Measurements from ENCODE around the gene TMCO6. TPM values are rescaled to one million over a fixed set of nuclear protein-coding genes. Genes with fewer than 3 reads are reported as not detected.
"Not testable (repeated sequence)": the region's sequence is repeated elsewhere in the genome, so short reads cannot be mapped to it uniquely, and the experiment has no call there.

The TMCO6 gene
- polyA plus RNA-seq (ENCODE audit: insufficient read depth in 1 of 5, insufficient read length in 5 of 5, low replicate concordance in 1 of 5): 10 to 100 TPM; 18.0 to 22.1 (median 20.0) TPM
- long read RNA-seq, donor 1, partial matches to known transcripts: 12 of 13 reads
- long read RNA-seq, donor 1, other reads (novel, unspliced or antisense): 0 of 13 reads
- long read RNA-seq, donor 2, partial matches to known transcripts: 22 of 229 reads
- long read RNA-seq, donor 2, other reads (novel, unspliced or antisense): 203 of 229 reads
- long read RNA-seq, donor 3, partial matches to known transcripts: 11 of 13 reads
- long read RNA-seq, donor 3, other reads (novel, unspliced or antisense): 0 of 13 reads
- long read RNA-seq, donor 4, partial matches to known transcripts: 306 of 314 reads
- long read RNA-seq, donor 4, other reads (novel, unspliced or antisense): 5 of 314 reads
- long read RNA-seq, donor 5, transcript TMCO6-203 (12 exons, 1,887 nt): major isoform, 5 of 633 reads
- long read RNA-seq, donor 5, partial matches to known transcripts: 597 of 633 reads
- long read RNA-seq, donor 5, other reads (novel, unspliced or antisense): 30 of 633 reads
- long read RNA-seq, donor 6, partial matches to known transcripts: 391 of 406 reads
- long read RNA-seq, donor 6, other reads (novel, unspliced or antisense): 9 of 406 reads
- long read RNA-seq, donor 7, partial matches to known transcripts: 13 of 16 reads
- long read RNA-seq, donor 7, other reads (novel, unspliced or antisense): 0 of 16 reads
- long read RNA-seq, donor 8, partial matches to known transcripts: 0 of 2 reads
- long read RNA-seq, donor 8, other reads (novel, unspliced or antisense): 0 of 2 reads

DNA sequence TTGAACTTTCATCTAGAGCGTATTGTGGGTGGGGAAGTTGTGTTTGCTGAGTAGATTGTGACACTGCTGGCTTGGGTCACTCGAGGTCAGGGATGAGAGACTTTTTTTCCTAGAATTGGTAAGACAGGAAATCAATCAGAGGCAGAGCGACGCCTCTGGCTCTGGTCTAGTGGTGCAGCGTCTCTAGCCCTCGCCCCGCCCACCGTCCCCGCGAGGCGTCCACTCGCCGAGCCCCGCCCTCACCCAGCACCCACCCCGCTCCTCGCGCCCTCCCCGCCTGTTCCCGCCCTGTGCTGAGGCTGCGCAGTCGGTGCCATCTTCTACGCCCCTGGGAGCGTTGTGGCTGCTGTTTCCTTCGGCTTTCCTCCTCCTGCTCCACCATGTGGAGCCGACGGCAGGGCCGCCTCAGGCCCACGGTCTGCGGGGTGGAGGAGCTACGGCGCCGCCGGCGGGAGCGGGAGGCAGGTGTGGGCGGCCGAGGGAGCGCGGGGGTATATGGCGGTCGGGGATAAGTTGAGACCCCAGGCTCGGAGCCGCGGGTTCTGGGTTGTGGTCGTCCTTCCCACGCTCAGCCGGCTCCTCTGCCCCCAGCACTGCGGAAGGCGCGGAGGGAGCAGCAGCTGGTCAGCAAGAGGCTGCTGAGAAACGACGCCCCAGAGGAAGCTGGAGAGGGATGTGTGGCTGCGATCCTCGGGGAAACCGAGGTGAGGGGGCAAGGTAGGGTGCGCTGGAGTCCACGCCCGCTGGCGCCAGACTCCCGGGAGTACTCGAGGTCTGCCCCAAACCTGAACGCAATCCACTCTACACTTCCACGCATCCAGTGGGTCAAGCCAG, at the start of gene TMCO6:
Gene TMCO6, plus strand, starts transcription at position 304 of the 834 bp plus-strand sequence. Its CDS starts 77 bp downstream, at position 381.
- DNase-seq: peak; percentile 93 to 94

DNA sequence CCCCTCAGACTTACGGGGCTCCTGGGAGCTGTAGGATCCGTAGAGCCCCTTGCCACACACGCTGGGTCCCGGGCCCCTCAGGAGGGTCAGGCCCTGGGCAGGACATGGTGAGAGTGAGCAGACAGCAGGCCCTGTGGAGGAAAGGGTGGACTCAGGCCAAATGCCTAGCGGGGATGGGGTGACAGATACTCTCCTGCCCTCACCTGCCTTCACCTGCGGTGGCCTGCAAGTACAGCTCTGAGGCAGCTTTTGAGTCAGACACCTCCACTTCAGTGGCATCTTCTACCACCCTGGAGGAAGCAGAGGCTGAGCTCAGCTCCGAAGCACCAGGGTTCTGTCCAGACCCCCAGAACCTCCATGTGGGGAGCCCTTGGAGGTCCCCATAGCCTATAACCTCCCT, 48.4 kb upstream of the TMCO6 start:
- DNase-seq: no peak

DNA sequence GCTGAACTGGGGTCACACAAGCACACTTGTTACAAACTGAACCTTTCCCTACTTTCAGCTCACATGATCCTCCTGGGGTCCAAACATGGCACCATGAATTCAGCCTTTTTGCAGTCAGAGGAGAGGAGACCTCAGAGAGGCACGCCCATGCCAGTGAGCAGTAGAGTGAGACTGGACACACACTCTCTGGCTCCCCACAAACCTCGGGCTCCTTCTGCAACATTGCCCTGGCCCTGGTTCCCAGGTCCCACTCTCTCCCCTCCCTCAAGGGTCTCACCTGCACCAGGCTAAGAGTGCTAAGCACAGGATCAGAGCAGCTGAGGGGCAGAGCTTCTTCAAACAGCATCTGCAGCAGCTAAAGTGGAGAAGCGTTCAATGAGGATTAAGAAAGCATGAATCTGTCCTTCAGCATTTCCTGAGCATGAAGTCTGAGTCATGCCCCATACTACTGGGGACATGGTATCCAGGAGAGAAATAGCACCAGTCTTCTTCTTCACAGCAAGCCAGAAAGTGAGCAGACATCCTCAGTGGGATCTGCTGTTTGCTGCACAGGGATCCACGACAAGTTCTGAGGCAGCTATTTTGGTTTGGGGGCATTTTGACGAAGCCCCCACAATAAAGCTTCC, 47.4 kb upstream of the TMCO6 start:
- no peak for DNase-seq

DNA sequence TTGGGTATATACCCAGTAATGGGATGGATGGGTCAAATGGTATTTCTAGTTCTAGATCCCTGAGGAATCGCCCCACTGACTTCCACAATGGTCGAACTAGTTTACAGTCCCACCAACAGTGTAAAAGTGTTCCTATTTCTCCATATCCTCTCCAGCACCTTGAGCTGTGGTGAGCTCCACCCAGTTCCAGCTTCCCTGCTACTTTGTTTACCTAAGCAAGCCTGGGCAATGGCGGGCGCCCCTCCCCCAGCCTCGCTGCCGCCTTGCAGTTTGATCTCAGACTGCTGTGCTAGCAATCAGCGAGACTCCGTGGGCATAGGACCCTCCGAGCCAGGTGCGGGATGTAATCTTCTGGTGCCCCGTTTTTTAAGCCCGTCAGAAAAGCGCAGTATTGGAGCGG, 46.2 kb upstream of the TMCO6 start:
- DNase-seq: not testable (repeated sequence)

DNA sequence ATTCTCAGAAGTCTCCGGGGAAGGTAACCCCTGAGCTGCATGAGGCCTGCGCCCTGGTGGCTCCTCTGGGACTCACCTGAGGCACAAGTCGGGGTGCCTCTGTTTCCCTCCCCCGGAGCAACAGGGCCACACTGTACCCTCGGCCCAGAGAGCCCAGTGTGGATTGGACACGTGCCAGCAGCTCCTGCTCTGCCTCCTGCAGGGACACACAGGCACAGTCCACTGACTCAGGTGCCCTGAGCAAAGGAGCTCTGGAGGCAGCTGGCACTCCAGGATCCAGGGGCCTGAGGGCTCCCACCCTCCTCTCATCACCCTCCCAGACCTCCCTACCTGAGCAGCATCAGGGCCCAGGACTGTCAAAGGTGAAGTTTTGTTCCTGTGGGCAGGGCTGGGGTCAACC, 45.1 kb upstream of the TMCO6 start:
- no peak for DNase-seq

DNA sequence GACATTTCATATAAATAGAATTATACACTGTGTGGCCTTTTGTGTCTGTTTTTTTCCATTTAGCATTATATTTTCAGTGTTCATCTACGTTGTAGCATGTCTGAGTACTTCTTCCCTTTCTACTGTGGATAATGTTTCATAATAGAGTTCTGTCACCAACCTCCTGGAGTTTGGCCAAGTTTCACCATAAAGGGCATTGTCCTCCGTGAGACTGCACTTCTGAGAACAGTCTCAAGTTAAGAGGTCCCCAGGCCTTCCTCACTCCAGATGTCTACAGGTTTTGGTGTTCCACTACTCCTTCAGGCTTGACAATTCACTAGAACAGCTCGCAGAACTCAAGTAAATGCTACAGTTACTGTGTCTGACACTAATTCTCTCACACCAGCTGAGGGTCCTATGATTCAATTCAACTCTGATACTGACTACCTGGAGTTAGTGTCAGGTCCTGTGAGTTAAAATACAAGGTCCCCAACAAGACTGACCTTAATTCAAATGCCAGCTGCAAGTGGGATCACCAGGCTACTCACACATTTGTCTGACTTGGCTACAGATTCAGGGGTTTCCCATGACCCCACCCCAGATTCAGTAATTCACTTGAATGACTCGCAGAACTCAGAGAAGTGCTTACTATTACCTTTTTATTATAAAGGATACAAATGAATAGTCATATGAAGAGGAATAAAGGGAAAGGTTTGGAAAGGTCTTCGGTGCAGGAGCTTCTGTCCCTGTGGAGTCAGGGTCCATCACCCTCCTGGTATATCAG, 43.5 kb upstream of the TMCO6 start:
- DNase-seq: no peak

DNA sequence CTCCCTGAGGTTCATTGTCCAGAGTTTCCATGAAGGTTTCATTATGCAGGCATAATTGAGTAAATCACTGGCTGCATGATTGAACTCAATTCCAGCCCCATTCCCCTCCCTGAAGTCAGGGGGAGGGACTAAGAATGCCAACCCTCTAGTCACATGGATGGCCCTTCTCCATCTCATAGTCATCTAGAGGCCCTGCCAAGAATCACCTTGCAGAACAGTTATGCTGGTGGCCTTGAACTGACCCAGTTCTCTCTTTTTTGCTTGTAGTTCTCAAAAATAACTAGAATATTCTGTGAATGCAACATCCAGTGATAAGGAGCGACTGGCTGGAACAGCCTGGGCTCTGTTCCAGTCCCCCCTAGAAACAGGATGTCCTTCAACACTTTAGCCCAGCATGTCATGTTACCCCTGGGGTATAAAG, 42.9 kb upstream of the TMCO6 start:
- no peak for DNase-seq

DNA sequence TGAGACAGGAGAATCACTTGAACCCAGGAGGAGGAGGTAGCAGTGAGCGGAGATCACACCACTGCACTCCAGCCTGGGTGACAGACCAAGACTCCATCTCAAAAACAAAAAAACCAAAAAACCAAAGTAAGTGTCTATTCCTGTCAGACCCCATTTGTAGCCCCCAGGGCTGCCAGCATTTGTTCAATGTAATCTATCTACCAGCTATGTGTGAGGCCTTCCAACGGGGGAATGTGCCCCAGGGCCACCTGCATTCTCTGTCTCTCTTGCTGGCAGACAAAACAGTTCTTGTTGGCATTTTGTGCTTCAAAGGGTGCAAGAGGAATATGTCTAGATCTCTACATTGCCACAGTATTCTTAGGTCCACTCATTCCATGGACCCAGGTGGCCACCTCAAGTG, 40.4 kb upstream of the TMCO6 start:
- no peak for DNase-seq

DNA sequence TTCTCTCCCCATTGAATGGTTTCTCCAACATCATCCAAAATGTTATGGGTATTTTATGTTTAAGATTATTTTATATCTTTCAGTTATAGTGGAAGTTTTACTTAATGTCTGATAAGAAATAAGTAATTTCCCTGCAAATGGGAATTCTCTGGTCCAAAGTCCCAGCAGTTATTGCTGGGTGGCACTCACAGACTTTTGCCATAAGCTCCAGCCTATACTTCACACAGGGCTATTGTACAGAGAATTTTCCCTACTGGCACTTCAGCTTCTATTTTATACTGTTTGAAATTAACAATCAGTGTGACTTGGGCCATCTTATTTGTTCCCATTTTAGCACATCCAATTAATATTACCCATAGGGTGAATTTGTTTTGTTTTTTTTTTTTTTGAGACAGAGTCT, 39.2 kb upstream of the TMCO6 start:
- no peak for DNase-seq

DNA sequence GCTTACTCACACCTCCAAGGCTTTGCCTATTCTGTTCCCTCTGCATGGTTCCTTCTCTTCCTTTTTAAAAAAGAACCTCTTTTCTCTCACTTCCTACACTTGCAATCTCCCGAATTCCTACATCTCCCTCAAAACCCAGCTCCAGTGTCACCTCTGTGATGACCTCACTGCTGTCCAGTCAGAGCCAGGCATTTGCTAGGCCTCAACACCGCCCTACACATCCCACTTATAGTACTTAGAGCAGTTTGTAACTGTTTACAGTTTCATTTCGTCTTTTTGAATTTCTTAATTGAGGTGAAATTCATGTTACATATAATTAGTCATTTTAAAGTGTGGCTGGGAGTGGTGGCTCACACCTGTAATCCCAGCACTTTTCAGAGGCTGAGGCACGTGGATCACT, 37.1 kb upstream of the TMCO6 start:
- DNase-seq: no peak

DNA sequence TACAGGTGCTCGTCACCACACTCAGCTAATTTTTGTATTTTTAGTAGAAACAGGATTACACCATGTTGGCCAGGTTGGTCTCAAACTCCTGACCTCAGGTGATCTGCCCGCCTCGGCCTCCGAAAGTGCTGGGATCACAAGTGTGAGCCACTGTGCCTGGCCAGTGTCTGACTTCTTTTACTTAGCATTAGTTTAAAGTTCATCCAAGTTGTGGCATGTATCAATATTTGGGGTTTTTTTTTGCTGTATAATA, 35.9 kb upstream of the TMCO6 start:
- not testable (repeated sequence) for DNase-seq

DNA sequence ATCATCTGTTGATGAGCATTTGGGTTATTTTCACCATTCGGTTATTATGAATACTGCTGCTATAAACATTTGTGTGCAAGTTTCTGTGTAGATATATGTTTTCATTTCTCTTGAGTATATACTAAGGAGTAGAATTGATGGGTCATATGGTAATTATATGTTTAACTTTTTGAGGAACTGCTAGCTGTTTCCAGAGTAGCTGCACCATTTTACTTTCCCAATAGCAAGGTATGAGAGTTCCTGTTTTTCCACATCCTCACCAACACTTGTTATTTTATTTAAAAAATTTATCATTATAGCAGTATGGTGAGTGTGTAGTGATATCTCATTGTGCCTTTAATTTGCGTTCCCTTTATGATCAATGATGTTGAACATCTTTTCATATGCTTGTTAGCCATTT, 35.5 kb upstream of the TMCO6 start:
- DNase-seq: no peak

DNA sequence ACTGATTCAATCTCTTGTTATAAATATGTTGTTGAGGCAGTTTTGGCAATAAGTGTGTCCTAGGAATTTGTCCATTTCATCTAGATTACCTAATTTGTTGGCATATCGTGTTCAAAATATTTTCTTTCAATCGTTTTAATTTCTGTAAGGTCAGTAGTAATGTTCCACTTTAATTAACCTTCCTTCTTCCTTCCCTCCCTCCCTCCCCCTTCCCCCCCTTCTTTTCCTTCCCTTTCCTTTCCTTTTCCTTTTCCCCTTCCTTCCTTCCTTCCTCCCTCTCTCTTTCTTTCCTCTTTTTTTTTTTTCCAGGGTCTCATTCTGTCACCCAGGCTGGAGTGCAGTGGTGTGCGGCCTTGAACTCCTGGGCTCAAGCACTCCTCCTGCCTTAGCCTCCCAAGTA, 33.4 kb upstream of the TMCO6 start:
- DNase-seq: no peak

DNA sequence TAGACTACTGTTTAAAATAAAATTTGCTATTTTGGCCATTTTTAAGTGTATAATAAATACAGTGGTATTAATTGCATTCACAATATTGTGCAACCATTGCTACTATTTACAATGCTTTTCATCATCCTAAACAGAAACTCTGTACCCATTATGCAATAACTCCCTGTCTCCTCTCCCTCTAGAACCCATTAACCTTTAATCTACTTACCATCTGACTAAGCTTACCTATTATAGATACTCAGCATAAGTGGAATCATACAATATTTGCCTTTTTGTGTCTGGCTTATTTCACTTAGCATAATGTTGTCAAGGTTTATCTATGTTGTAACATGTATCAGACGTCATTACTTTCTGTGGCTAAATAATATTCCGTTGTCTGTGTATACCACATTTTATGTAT, 32.2 kb upstream of the TMCO6 start:
- no peak for DNase-seq

DNA sequence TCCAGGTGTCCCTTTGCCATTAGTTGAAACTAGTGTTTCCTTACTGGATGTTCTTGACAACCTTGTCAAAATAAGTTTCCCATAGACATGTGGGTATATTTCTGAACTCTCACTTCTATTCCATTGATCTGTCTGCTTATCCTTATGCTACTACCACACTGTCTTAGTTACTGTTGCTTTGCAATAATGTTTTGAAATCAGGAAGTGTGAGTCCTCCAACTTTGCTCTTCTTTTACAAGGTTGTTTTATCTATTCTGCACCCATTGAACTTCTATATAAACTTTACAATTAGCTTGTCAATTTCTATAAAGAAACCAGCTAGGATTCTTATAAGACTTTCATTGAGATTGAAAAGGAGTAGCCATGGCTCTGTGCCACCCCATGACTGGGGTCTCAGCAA, 30.5 kb upstream of the TMCO6 start:
- DNase-seq: no peak

DNA sequence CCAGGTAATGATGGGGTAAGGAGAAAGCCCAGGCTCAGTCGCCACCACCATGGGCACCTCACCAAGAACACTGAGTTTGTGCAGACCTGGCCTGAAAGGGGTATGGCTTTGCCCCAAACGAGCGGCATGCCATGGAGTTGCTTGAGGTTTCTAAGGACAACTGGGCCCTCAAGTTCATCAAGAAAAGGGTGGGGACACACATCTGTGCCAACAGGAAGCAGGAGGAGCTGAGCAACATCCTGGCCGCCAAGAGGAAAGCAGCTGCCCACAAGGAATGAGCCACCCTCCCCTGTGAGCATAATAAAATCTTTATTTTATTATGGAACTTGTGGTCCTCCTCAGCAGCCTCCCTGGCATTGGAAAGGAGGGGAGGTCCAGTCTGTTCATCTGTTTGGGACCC, 30.1 kb upstream of the TMCO6 start:
- no peak for DNase-seq

DNA sequence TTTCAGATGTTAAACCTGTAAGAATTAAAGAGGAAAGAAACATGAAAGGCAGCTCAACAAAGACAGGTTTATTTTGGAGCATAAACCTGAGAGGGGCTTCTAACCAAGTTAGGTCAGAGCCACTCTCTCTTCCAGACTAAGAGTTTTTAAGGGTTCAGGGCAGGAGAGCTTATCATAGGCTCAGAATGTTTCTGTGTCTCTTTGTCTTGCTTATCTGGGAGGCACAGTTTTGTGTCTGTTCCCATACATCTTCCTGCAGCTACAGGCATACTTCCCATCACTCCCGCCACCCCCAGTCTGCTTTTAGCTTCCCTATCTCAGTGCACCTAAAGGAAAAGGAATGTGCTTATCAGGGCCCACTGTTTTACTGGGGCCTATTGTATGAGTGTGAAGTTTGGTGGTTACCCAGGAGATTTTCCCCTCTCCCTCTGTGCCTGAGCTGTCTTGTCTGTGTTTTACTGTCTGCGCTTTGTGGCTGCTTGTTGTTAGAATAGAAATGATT, 28.2 kb upstream of the TMCO6 start:
- DNase-seq: no peak

DNA sequence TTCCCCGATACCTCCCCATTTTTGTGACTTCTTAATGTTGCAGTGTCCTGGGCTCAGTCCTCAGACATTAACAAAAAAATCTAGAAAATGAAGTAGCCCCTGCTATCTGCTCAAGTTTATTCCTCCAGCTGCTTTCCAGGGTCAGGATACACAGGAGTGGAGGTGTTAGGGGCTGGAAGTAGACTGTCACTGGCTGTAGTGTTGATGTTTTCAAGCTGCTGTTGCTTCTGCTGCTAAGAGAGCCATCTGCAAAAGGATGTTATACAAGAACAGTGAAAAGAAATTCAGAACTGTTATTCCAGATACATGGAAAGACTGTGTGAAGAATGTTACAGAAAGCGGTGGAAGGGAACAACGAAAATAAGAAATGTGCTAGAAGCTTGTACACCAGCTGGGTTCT, 16.9 kb upstream of the TMCO6 start:
- DNase-seq: peak; percentile 71 to 75

DNA sequence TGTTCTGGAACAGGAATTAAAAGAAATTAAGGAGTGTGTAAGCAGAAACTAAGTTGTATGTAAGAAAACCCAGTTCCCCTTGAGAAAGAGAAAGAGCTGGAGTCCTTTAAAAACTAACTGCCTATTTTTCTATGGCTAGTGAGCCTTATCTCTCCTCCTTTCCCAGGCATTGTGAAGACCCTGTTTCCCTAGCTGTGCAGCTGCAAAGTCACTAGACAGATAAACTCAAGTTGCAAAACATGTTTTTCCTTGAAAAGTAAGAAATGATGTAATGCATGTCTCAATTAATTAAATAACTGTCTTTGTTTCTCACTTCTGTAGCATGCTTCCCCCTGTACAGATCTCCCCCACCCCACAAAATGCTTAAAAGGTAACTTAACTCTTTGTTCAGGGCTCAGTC, 16.2 kb upstream of the TMCO6 start:
- not testable (repeated sequence) for DNase-seq

DNA sequence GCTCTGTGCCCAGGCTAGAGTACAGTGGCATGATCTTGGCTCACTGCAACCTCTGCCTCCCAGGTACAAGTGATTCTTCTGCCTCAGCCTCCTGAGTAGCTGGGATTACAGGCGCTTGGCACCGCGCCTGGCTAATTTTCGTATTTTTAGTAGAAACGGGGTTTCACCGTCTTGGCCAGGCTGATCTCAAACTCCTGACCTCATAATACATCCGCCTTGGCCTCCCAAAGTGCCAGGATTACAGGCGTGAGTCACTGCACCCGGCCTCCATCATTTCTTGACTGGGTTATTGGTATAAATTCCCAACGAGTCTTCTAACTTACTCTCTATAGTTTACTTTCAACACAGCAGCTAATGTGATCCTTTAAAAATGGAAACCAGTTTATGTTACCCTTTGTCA, 14.4 kb upstream of the TMCO6 start:
- DNase-seq: not testable (repeated sequence)

DNA sequence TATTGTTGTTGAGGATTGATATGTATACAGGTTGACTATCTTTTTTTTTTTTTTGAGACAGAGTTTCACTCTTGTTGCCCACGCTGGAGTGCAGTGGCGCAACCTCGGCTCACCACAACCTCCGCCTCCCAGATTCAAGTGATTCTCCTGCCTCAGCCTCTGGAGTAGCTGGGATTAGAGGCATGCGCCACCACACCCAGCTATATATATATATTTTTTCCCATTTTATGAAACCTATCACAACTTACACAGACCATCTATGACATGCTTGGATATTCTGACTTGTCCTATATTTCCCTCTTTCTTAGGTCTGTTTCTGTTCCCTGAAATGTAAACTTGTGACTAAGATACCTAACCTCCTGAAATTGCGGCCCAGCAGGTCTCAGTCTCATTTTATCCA, 11.3 kb upstream of the TMCO6 start:
- DNase-seq: no peak

All from right lung (tissue), 10 donors.